ENCODE measurements around the gene KISS1.

Gene KISS1

DNA sequence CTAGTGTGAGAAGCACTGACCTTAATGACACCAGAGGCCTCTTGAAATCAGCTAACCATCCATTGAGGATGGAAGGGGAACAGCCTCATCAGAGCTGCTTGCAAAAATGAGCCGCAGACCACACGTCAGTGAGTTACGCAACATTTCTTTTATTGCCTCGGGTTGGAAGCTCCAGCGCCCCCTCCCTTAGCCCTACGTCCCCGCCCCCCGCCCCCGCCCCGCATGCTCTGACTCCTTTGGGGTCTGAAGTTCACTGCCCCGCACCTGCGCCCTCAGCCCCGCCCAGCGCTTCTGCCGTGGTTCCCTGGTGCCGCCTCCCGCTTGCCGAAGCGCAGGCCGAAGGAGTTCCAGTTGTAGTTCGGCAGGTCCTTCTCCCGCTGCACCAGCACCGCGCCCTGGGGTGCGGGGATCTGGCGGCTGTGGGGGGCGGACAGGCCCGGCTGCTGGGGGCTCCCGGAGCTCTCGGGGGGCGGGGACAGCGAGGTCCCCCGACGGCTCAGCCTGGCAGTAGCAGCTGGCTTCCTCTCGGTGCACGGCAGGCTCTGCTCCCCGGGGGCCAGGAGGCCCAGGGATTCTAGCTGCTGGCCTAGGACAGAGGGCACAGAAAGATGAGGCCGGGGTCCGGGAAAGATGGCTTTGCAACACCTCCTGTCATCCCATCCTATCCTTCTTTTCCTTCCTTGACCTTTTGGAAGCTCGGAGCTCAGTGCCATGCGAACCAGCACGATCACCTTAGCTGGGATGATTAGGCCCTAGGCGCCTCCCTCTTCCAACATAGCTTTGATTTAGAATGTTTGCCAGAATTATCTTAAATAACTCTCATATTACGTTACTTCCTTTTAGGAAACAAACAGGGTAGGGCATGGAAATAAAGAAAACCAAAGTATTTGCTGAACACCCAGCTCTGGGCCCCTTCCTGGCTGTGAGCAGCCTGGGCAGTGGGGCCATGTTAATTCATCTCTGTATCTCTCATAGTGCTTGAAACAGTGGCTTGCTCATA, 5.8 kb downstream of the KISS1 start:
- DNase-seq, result peak; percentile 23

DNA sequence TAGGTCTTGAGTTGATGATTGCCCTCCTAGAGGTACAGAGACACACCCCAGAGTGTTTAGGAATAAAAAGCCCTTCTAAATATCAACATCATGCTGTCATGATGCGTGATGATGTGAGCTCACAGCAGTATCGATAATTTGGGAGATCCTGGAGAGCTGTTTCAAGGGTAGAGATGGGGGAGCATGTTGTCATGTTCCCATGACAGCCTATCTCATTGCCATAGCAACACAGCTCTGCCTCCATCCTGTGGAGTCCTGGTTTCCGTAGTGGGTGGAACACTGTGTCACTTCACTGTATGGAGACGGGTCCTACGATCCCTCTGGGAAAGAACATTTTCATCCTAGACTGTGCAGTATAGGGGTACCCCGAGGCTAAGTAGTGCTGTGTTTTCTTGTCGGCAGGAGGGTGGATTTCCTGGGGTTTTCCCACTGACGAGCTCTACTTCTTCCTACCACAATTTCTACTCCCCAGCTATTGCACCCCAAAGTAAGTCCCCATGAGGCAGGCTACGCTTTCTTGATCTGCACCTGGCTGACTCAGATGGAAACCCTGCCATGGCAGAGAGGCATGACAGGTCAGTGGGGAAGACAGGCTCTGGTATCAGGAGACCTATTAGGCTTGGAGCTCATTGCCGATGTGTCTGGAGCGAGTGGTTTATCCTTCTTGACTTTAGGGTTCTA, 7.2 kb downstream of the KISS1 start:
- no peak for DNase-seq

DNA sequence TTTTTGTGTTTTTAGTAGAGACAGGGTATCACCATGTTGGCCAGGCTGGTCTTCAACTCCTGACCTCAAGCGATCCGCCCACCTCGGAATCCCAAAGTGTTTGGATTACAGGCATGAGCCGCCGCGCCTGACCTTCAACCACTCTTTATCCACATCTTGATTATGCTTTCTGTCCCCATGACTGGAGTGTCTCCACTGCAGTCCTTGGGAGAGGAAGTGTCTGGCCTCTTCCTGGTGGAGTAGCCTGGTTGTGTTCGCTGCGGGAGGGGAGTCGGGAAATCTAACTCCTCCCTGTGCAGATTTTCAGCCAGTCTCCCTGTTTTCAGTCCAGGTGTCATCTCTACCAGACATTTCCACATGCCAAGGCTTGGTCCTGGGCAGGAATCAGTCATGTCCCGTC, 9.7 kb downstream of the KISS1 start:
- no peak for DNase-seq

DNA sequence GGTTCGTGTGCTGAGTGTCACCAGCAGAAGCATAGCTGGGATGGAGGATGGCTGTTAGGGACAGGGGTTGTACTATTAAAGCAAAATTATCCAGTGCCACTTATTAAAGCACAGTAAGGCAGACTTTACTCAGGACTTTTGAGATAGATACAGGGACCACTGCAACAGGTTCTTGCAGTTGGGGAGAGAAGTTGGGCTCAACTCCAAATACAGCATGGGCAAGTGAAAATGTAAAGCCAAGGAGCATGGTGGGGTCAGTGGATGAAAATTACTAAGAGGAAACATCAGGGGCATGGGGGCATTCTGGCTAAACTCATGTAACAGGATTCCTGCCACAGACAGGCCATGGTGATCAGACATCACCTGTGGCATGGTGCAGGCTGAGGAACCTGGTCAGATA, 15.2 kb downstream of the KISS1 start:
- no peak for DNase-seq

DNA sequence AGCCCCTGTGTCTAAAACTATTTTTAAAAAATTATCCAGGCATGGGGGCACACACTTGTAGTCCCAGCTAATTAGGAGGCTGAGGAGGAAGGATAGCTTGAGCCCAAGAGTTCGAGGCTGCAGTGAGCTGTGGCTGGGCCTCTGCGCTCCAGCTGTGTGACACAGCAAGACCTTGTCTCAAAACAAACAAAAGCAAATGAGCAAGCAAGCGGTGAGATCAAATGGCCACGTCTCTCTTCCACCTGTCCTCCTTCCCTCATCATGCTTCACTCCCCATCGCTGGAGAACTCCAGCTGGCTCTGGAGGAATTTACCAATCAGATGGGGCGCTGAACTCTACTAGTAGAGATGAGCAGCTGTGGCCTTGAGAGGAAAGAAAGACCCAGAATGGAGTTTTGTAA, 16.2 kb downstream of the KISS1 start:
- no peak for DNase-seq

DNA sequence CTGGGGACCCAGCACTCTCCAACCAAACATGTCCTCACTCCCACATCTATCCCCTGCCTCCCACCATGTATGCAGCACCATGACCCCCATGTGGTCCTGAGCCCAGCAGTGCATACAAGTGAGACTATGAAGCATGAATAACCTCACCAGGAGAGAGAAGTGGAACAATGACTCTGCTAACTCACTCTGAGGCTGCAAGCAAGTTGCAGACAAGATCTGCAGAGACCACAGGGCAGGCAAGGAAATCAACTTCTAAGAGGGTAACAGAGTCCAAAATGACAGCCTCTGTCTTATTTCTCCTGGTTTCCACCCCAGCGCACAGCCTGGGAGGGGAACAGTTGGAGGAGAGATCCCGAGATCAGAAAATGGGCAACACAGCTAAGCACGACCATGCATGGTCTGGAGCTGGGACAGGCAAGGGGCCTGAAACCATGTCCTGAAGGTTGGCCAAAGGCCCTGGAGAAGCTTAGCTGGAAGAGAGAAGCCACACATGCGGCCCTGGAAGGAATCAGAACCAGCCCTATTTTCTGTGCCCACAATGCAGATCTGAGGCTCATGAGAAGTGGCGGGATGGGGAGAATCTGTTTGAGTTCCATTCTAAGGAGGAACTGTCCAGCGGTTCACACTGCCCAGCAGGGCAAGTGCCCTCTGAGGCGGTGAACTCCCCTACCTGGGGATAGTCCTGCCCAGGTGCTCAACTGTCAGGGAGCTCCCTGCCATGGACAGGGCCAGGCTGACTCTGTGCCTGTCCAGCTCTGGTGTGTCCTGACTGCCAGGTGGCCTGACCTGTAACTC, 17.6 kb downstream of the KISS1 start:
- DNase-seq, result no peak

DNA sequence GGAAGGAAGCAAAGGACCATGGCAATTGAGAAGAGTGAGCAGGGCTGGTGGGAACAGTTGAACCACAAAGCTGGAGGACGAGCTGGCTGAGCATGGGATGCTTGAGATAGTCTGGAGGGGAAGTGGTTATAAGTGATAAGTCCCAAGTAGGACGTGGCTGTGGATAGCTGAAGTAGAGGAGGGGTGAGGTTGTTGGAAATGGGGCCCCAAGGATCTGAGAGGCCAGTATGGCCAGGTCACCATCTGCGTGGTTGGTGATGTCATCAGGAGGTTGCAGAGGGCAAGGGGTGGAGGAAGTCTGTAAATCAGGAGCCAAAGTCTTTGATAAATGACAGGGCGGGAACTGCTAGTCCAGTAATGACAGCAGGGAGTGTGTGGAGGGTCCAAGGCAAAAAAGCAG, 19.2 kb downstream of the KISS1 start:
- no peak for DNase-seq

DNA sequence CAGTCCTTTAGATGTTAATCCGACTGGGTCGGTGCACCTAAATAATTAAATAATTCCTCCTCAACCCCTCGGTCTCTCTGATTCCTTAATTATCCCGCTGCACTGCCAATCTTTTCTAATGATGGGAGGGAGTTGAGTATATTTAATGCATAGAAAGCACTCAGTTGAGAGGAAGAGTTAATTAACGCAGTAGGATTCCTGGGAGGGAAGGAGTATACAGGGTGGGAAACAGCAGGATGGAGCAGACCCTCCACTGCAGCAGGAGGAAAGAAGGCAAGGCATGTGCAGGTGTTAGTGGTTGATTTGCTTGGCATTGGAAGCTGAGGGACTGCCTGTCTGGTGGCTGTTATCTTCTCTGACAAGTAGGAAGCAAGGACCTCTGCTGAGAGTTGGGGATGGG, 20.2 kb downstream of the KISS1 start:
- DNase-seq, result no peak

DNA sequence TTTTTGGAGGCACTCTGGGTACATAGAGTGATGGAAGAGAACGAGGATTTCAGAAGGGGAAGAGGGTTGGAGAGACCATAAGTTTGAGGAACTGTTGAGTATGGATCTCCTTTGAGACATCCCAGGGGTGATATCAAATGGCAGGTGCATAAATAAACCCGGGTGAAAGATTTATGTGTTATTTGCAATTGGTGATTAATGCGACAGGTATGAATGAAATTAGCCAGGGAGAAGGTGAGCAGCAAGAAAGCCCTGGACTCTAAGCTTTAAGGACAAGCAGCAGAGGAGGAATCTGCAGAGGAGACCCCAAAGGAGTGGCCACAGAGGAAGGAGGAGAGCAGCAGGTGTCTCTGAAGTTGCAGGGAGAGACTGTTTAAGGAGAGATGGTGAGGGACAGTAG, 21.3 kb downstream of the KISS1 start:
- DNase-seq, result no peak

DNA sequence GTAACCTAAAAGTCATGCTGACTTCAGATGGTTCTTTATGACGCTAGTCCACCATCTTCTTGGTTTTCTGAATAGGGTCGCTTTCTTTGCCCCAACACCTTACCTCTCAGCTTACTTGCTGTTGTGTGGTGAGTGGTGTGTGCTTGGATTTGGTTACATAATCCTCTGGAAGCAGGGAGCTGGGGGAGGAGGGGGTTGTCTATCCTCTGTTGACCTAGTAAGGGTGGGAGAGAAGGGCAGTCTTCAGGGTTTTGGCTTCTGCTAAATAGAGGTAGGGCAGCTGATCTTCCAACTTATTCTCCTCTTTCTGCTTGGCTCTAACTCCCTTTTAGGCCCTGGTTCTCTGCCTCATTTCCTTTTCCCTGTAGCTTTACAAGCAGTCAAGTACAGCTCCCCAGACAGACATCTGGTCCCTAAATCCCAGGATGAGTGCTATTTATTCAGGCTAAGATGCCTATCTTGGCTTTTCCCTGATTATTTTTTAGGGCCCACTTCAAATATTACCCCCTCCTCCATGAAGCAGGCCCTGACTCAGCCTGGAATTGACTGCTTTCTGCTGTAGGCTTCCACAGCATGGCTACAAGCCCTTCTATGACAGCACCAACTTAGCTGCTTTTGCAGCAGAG, 23.8 kb downstream of the KISS1 start:
- DNase-seq, result no peak

DNA sequence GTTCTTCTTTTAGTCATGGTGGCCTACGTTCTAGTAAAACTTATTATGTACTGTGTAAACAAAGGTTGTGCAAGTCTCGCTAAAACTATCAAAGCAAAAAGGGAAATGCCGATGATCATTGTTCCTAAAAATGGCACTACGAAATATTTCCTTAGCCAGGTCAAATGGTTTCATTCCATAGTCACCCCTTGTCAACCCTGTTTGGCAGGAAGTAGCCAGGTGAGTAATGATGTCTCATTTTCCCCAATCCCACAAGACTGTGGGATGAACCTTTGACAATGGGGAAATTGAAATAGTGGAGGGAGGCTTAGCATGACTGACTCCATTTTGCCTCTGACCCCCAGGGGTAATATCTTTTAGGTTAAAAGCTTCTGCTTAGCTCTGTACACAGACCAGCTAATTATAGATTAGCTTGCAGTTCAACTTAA, 24.5 kb downstream of the KISS1 start:
- DNase-seq, result peak; percentile 70

DNA sequence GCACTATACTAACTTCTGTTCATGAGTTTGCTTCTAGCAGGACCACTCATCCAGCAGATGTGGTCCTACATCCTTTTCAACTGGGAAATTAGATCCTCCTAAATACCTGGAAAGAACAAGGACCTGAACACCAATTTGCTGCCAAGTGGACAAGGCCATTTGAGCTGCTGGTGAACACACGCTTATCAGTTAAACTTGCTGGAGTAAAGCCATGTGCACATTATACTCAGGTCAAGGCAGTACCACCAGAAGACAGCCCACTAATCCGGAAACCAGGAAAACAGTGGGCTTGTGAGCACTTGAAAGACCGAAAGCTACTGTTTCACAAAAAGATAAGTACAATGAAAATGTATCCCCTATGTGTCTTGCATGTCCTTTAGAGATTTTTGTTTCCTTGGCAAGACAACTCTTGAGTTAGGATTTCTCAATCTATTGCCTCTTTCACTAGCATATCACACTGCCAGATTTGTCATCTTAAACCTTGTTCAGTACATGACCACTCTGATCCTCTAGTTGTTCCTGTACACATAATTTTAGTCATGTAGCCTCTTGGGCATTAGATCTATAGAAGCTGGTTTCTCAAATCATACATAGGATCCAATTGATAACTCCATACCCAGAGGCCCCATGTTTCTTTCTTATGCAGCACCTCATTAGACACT, 25.7 kb downstream of the KISS1 start:
- no peak for DNase-seq

DNA sequence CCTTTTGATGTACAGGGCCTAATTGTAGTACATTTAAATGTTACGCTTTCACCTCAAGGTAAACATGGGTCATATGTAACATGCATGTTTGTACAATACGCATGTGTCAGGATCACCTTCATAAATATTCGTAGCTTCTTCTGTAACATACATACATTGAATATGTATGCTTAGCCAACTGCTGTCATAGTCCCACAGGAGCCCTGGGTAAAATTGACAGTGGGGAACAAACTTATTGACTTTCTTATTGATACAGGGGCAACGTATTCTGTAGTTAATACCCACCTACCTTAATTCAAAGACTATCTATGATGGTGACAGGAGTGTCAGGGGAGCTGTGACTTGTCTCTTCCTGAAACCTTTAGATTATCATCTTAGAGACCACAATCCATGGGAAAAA, 26.4 kb downstream of the KISS1 start:
- DNase-seq, result no peak

DNA sequence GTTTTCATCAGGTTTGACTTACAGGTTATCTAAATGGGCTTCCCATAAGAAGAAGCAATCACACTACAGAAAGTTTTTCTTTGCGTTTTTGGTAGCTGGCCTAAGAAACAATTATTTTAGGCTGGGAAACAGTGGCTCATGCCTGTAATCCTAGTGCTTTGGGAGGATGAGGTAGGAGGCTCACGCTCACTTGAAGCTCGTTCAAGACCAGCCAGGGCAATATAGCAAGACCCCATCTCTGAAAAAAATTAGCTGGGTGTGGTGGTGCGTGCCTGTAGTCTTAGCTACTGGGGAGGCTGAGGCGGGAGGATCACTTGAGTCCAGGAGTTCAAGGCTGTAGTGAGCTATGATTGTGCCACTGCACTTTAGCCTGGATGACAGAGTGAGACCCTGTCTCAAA, 28.6 kb downstream of the KISS1 start:
- no peak for DNase-seq

DNA sequence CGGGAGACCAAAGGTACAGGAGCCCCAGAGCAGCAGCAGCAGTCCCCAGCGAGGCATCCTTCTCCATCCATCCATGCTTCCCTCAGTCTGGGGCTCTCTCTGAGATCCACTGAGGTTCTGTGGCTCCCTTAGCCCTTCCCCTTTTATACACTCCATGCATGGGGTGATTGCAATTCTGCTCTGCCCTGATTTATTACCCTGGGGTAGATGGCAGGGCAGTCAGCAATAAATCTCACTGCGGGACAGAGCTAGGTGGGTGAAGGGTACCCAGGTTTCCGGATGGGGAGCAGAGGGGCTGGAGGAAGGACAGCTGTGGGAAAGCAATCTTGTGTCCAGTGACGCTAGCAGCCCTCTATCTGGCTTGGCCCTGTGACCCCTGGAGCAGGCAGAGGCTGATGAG, 30.1 kb downstream of the KISS1 start, which contains the start of gene REN:
Gene REN (minus strand): TSS at position 119 of the 400 bp plus-strand sequence. CDS start 44 bp downstream, at position 75.
- no peak for DNase-seq

DNA sequence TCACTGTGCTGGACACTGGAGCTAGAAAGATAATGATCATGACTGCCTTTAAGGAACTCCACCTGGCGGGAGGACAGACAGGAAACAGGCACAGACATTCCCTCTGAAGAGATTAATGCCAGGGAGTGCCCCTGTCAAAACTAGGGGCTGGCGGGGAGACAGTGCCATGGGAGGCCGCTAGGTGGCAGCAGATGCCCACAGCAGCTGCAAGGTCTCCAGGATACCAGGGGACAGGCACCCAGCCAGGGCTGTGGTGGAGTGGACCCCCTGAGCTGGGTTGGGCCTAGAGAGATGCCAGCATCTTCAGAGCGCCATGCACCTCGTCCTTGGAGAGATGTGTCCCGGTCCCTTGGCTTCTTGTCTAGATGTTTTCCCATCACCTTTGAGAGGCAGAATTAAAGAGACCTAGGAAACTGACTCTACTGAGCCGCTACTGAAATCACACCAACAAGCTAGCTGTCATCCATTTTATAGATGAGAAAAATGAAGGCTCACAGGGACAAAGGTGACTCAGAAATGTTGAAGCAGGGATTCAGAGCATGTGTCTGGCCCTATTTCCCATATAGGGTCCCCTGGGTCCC, 33.7 kb downstream of the KISS1 start:
- peak; percentile 60 for DNase-seq

DNA sequence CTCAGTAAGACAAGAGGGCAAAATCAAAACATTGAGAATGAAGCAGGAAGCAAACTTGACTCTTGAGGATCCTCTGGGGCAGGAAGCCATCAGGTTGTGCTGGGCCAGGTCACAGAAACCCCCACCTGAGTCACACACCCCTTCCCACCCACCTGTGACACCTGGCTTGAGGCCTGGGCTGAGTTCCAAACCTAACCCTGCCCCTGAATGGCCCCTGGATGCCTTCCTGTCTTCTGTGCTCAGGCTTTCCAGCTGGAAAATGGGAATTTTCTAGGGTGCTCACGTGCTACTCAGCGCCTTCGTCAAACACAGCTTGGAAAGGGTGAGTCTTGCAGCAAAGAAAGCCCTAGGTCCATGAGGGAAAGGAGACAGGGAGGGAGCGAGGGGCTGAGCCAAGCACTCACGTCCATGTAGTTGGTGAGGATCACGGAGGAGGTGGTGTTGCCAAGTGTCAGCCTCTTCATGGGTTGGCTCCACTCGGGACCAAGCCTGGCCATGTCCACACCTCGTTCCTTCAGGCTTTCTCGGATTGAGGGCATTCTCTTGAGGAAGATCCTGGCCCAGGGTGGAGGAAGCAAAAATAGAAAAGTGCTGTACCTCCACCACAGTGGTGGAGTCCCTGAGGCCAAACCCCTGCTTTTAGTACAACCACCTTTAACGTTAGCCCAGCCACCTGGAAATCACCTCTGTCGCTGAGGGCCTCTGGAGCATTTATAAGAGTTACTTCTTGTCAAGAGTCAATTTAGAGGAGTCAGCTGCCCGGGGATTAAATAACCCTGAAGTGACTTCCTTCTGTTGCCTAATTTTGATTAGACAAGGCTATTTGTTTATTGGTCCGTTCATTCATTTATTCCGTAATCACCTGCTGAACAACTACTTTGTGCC, 34.4 kb downstream of the KISS1 start:
- DNase-seq, result no peak

DNA sequence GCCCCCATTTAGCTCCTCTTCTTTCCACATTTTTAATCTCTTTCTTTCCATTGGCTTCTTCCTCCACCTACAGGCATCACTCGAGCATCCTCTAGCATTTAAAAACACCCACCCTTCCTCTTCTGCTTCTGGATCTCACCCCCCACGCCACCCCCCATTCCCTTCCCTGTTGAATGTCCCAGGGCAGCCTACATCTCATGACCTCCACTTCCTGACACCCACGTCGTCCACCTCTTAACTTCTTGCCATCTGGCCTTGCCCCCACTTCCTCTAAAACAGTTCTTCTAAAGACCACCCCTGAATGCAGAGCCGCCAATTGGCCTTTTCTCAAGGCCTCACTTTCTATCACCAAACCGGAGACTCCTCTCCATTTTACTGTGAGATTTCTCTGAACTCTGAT, 38.3 kb downstream of the KISS1 start:
- no peak for DNase-seq

DNA sequence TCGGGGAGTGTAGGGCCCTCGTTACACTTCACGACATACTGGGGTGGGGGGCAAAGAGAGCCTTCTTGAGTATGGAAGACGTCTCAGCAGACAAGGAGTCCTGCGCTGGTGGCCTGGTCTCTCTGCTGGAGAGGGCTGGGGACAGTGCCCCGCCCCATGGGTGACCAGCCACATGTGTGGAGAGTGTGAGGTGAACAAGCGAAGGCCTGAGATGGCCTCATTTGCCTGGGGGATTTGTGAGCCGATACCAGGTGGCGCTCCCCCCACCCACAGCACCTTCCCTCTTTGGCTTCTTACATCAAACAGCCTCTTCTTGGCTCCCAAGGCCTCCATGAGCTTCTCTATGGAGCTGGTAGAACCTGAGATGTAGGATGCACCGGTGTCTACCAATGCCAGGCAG, 40.4 kb downstream of the KISS1 start:
- no peak for DNase-seq

DNA sequence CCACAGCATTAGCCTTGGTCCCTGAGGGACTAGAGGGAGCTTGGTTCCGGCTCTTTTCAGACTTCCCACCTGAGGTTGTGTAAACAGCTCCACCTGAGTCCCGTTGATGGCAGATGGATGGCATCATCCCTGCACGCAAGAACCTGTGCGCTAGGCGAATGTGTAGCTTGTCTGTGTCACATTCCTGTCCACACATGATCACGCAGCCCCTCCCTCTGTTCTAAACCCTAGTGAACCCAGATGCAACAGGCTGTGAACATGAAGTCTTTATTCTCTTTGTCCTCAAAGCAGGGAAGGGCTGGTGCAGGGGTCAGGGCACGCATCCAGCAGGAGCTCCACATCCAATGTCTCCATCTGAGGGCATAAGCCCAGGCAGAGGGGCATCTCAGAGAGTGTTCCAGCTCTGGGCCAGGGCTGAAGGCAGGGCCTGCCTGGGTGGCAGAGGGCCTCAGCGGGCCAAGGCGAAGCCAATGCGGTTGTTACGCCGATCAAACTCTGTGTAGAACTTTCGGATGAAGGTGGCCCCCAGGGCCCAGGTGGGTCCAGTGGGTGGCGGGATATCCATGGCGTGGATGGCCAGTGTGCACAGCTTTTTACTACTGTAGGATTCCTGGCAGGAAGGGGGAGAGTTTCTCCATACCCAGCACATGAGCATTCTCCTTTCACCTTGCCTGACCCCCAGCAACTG, 41.6 kb downstream of the KISS1 start:
- no peak for DNase-seq

All from NCI-H226 (cell line).